HL-60 (cell line): Measurements from ENCODE around the gene PTPDC1.

ENCODE experiments used
- GABPA ChIP-seq: IDR thresholded peaks from 2 replicates; pipeline ENCODE4 v1.6.1; 2012; ENCODE audit warnings: low read depth
- POLR2AphosphoS5 ChIP-seq: IDR thresholded peaks from 2 replicates; pipeline ENCODE4 v1.6.1; 2012; ENCODE audit warnings: low read depth
- TF ChIP-seq, protein P1 (sequence below): IDR thresholded peaks from one replicate; pipeline ENCODE4 v1.5.1; 2011; ENCODE audit warnings: low read length, control low read depth, inconsistent platforms; ENCODE audit not compliant: insufficient read depth

DNA sequence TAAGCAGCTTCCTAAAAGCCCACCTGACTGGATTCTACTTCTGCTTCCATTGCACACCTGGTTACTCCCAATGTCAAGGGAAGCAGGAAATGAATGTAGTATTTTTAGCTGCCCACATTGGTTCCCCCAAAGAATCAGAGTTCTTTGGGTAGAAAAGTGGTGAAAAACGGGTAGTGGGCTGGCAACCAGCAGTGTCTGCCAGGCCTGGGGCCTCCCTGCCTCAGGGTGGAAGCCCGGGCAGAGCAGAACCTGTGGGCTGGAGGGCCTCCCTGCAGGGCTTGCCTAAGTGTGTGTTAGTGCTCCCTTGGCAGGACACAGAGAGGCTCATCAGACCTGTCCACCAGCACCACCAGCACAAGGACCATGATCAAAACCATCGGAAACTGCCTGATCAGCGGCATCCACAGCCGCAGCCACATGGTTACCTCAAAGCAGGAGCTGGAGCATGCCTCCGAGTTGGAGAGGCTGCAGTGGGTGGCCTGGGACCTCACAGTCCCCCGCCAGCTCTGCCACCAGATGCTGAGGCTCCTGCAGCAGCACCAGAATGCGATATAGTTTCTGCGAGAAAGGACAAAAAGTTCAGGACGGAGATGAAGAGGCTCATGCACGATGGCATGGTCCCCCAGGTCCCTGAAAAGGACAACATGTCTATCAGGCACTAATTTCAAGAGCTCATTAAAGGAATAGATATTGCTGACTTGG, 72.2 kb downstream of the PTPDC1 start:
- TF ChIP-seq, protein P1, sequence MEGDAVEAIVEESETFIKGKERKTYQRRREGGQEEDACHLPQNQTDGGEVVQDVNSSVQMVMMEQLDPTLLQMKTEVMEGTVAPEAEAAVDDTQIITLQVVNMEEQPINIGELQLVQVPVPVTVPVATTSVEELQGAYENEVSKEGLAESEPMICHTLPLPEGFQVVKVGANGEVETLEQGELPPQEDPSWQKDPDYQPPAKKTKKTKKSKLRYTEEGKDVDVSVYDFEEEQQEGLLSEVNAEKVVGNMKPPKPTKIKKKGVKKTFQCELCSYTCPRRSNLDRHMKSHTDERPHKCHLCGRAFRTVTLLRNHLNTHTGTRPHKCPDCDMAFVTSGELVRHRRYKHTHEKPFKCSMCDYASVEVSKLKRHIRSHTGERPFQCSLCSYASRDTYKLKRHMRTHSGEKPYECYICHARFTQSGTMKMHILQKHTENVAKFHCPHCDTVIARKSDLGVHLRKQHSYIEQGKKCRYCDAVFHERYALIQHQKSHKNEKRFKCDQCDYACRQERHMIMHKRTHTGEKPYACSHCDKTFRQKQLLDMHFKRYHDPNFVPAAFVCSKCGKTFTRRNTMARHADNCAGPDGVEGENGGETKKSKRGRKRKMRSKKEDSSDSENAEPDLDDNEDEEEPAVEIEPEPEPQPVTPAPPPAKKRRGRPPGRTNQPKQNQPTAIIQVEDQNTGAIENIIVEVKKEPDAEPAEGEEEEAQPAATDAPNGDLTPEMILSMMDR, result no peak
- TF ChIP-seq POLR2AphosphoS5, result no peak
- no peak for TF ChIP-seq GABPA
